Choroid plexus epithelial cell (primary cell): Measurements from ENCODE around the gene MEIOC.
A peak's percentile ranks its signal among the peaks of the same experiment; 100 is the strongest.

ENCODE experiments used
- DNase-seq: peaks from one replicate; pipeline ENCODE4 v3.0.0-alpha.2; 2010; ENCODE audit warnings: low read depth
- H3K4me3 ChIP-seq: 2 replicates; pipeline ENCODE4 v1.5.1; 2011; ENCODE audit warnings: low read depth, mild to moderate bottlenecking, control low read depth, low read length, moderate library complexity
- TF ChIP-seq, protein P1 (sequence below): conservative IDR thresholded peaks from 2 replicates; pipeline ENCODE4 v1.5.1; 2011; ENCODE audit warnings: low read depth, mild to moderate bottlenecking, control low read depth, inconsistent platforms, low read length, moderate library complexity

The MEIOC gene

GRCh38 chr17:44707755-44708400 lies 51.6 kb downstream of the MEIOC start:
- peak overlapping the region; percentile 85 for H3K4me3 ChIP-seq
- TF ChIP-seq, protein P1, sequence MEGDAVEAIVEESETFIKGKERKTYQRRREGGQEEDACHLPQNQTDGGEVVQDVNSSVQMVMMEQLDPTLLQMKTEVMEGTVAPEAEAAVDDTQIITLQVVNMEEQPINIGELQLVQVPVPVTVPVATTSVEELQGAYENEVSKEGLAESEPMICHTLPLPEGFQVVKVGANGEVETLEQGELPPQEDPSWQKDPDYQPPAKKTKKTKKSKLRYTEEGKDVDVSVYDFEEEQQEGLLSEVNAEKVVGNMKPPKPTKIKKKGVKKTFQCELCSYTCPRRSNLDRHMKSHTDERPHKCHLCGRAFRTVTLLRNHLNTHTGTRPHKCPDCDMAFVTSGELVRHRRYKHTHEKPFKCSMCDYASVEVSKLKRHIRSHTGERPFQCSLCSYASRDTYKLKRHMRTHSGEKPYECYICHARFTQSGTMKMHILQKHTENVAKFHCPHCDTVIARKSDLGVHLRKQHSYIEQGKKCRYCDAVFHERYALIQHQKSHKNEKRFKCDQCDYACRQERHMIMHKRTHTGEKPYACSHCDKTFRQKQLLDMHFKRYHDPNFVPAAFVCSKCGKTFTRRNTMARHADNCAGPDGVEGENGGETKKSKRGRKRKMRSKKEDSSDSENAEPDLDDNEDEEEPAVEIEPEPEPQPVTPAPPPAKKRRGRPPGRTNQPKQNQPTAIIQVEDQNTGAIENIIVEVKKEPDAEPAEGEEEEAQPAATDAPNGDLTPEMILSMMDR: no peak
- DNase-seq: peak; percentile 11

- TF ChIP-seq, protein P1: no peak
- peak; percentile 94 for DNase-seq
- peak within 1 kb of the TSS; percentile 85 for H3K4me3 ChIP-seq
These were observed 52.4 kb downstream of the MEIOC start, which contains the start of gene DBF4B for GRCh38 chr17:44708401-44709263. Gene DBF4B (plus strand): TSS chr17:44708665. CDS start chr17:44708821, 156 bp downstream.

DNA sequence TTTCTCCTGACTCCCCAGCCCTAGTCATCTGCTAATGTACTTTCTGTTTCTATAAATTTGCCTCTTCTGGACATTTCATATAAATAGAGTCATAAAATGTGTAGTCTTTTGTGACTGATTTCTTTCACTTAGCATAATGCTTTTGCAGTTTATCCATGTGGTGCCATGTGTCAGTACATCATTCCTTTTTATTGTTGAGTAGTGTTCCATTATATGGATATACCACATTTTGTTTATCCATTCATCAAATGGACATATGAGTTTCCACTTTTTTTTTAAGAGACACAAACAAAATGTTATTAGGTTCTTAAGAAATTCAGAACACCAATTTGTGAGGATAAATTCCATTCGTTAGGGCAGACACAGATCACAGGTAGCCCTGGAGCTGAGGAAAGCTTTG lies 63.2 kb downstream of the MEIOC start:
- TF ChIP-seq, protein P1: no peak
- DNase-seq: no peak
- no peak overlapping the region for H3K4me3 ChIP-seq

DNA sequence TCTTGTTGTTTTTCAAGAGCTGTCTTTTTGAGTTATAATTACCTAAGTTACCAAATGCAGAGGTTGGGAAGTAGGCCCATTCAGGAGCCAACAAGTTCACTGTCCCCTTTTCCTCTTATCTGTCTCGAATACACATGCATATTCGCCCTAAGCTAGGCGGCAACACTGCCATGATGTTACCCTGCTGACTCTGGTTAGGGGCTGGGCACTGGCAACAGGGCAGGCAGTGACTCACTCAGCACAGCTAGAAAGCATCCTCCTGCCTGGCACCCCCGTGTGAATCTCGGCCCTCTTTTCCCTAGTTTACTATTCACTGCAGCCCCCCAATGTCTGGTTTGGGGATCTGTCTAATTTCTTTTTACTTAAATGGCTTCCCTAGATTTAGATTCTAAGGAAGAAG lies 66.0 kb downstream of the MEIOC start:
- no peak for DNase-seq
- H3K4me3 ChIP-seq: no peak overlapping the region
- TF ChIP-seq, protein P1: no peak
